HEK293 (cell line): Measurements from ENCODE around the gene GAL3ST3.
A peak's percentile ranks its signal among the peaks of the same experiment; 100 is the strongest.

Experiments used
- GLIS1 ChIP-seq: fragments of 450-650 bp; formaldehyde crosslinking; IDR thresholded peaks from 2 replicates; pipeline ENCODE4 v1.5.1; 2016; ENCODE audit warnings: missing biosample characterization, missing genetic modification characterization
- INSM2 ChIP-seq: fragments of 450-650 bp; formaldehyde crosslinking; IDR thresholded peaks from 2 replicates; pipeline ENCODE4 v1.5.1; 2016; ENCODE audit warnings: missing biosample characterization, missing genetic modification characterization
- KLF8 ChIP-seq: fragments of 450-650 bp; formaldehyde crosslinking; IDR thresholded peaks from 2 replicates; pipeline ENCODE4 v1.5.1; 2016; ENCODE audit warnings: missing biosample characterization, missing genetic modification characterization
- MZF1 ChIP-seq: fragments of 450-650 bp; formaldehyde crosslinking; IDR thresholded peaks from 2 replicates; pipeline ENCODE4 v1.5.1; 2017; ENCODE audit warnings: missing biosample characterization, missing genetic modification characterization, borderline replicate concordance
- PRDM1 ChIP-seq: fragments of 450-650 bp; formaldehyde crosslinking; IDR thresholded peaks from 2 replicates; pipeline ENCODE4; 2016; ENCODE audit warnings: missing biosample characterization, missing genetic modification characterization
- PRDM2 ChIP-seq: fragments of 450-650 bp; formaldehyde crosslinking; IDR thresholded peaks from 2 replicates; pipeline ENCODE4 v1.5.1; 2016; ENCODE audit warnings: missing biosample characterization, missing genetic modification characterization, borderline replicate concordance
- TRIM28 ChIP-seq: IDR thresholded peaks from 2 replicates; pipeline ENCODE4 v1.6.1; 2011; ENCODE audit warnings: low read length, control low read depth, borderline replicate concordance
- YY2 ChIP-seq: fragments of 450-650 bp; formaldehyde crosslinking; IDR thresholded peaks from 2 replicates; pipeline ENCODE4 v1.5.1; 2016; ENCODE audit warnings: missing biosample characterization, missing genetic modification characterization
- ZBTB17 ChIP-seq: fragments of 450-650 bp; formaldehyde crosslinking; IDR thresholded peaks from 2 replicates; pipeline ENCODE4 v1.5.1; 2016; ENCODE audit warnings: missing biosample characterization, missing genetic modification characterization
- ZNF10 ChIP-seq: fragments of 450-650 bp; formaldehyde crosslinking; IDR thresholded peaks from 2 replicates; pipeline ENCODE4 v1.5.1; 2017; ENCODE audit warnings: missing biosample characterization, missing genetic modification characterization
- ZNF146 ChIP-seq: fragments of 450-650 bp; formaldehyde crosslinking; IDR thresholded peaks from 2 replicates; pipeline ENCODE4 v1.5.1; 2016; ENCODE audit warnings: missing biosample characterization, missing genetic modification characterization
- ZNF248 ChIP-seq: fragments of 450-650 bp; formaldehyde crosslinking; IDR thresholded peaks from 2 replicates; pipeline ENCODE4 v1.5.1; 2017; ENCODE audit warnings: missing biosample characterization, missing genetic modification characterization
- ZNF529 ChIP-seq: fragments of 450-650 bp; formaldehyde crosslinking; IDR thresholded peaks from 2 replicates; pipeline ENCODE4 v1.5.1; 2017; ENCODE audit warnings: missing genetic modification characterization, missing biosample characterization; ENCODE audit not compliant: insufficient replicate concordance
- ZNF621 ChIP-seq: fragments of 450-650 bp; formaldehyde crosslinking; IDR thresholded peaks from 2 replicates; pipeline ENCODE4 v1.5.1; 2017; ENCODE audit warnings: missing biosample characterization, missing genetic modification characterization
- ZNF623 ChIP-seq: fragments of 450-650 bp; formaldehyde crosslinking; IDR thresholded peaks from 2 replicates; pipeline ENCODE4 v1.5.1; 2016; ENCODE audit warnings: missing biosample characterization, missing genetic modification characterization
- ZNF670 ChIP-seq: fragments of 450-650 bp; formaldehyde crosslinking; IDR thresholded peaks from 2 replicates; pipeline ENCODE4 v1.5.1; 2016; ENCODE audit warnings: missing biosample characterization, missing genetic modification characterization, low read depth
- ZNF747 ChIP-seq: fragments of 450-650 bp; formaldehyde crosslinking; IDR thresholded peaks from 2 replicates; pipeline ENCODE4 v1.5.1; 2016; ENCODE audit warnings: missing biosample characterization, missing genetic modification characterization
- ZNF76 ChIP-seq: fragments of 450-650 bp; formaldehyde crosslinking; IDR thresholded peaks from 2 replicates; pipeline ENCODE4; 2016; ENCODE audit warnings: low read depth, missing biosample characterization, missing genetic modification characterization, borderline replicate concordance
- ZNF776 ChIP-seq: fragments of 450-650 bp; formaldehyde crosslinking; IDR thresholded peaks from 2 replicates; pipeline ENCODE4 v1.5.0; 2017; ENCODE audit warnings: missing biosample characterization, missing genetic modification characterization, borderline replicate concordance
- TF ChIP-seq, protein P1 (sequence below): fragments of 450-650 bp; formaldehyde crosslinking; IDR thresholded peaks from 2 replicates; pipeline ENCODE4 v1.5.1; 2016; ENCODE audit warnings: missing biosample characterization, missing genetic modification characterization, borderline replicate concordance
- TF ChIP-seq, protein P2 (sequence below): fragments of 450-650 bp; formaldehyde crosslinking; conservative IDR thresholded peaks from 2 replicates; pipeline ENCODE4 v1.5.1; 2016; ENCODE audit warnings: low read depth, missing biosample characterization, missing genetic modification characterization
- TF ChIP-seq, protein P3 (sequence below): fragments of 450-650 bp; formaldehyde crosslinking; IDR thresholded peaks from 2 replicates; pipeline ENCODE4 v1.5.1; 2017; ENCODE audit warnings: missing biosample characterization, missing genetic modification characterization

The GAL3ST3 gene

DNA sequence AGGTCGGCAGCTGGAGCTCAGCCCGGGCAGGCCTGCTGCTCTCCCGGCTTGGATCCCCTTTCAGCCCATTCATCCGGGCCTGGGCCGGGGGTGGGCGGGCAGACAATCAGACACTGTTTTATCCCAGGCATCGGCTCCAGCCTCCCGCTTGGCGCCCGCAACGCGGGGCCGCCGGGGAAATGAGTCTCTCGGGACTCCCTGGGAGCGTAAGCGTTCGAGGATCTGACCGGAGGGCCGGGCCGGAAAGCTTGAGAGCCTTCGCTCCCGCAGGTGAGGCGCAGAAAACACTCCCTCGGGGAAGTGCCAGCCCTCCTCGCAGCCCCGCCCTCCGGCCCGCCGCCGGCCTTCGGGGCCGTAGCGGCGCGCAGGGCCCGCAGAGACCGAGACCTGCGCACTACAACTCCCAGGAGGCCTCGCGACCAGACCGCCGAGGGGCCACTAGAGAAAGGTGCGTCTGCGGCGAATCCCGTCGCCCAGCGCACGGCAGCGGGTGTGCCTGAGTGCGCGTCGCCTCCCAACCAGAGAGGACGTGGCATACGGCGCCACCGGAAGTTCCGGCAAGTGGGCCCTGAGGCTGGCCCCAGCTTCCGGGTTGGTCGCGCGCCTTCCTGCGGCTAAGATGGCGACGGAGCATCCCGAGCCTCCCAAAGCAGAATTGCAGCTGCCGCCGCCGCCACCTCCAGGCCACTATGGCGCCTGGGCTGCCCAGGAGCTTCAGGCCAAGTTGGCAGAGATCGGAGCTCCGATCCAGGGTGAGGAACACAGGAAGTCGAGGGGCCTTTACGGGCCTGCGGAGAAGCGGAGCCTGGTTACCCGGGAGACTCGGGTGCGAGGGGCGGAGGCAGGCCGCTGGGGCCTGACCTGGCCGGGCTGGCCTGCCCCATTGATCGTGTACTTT is 3.1 kb upstream of the GAL3ST3 start, which contains the start of gene SF3B2 (continued):
- TF ChIP-seq INSM2 (tag by site-specific recombination) (peak; percentile 19; the same call in 1 of the 2 replicates), ZNF248 (tag by site-specific recombination) (no peak), ZNF621 (tag by site-specific recombination) (no peak), ZNF76 (tag by site-specific recombination) (peak; percentile 94), ZNF747 (tag by site-specific recombination) (no peak), PRDM1 (no peak), GLIS1 (tag by site-specific recombination) (peak; percentile 85), TRIM28 (no peak), ZNF10 (no peak), MZF1 (tag by site-specific recombination) (no peak), KLF8 (tag by site-specific recombination) (peak; percentile 59; the same call in 1 of the 2 replicates), ZNF776 (no peak), ZBTB17 (peak; percentile 91), YY2 (tag by site-specific recombination) (peak; percentile 84), PRDM2 (tag by site-specific recombination) (no peak), ZNF529 (tag by site-specific recombination) (no peak), ZNF146 (tag by site-specific recombination) (no peak), ZNF623 (tag by site-specific recombination) (no peak), ZNF670 (tag by site-specific recombination) (no peak)
- TF ChIP-seq, protein P1, sequence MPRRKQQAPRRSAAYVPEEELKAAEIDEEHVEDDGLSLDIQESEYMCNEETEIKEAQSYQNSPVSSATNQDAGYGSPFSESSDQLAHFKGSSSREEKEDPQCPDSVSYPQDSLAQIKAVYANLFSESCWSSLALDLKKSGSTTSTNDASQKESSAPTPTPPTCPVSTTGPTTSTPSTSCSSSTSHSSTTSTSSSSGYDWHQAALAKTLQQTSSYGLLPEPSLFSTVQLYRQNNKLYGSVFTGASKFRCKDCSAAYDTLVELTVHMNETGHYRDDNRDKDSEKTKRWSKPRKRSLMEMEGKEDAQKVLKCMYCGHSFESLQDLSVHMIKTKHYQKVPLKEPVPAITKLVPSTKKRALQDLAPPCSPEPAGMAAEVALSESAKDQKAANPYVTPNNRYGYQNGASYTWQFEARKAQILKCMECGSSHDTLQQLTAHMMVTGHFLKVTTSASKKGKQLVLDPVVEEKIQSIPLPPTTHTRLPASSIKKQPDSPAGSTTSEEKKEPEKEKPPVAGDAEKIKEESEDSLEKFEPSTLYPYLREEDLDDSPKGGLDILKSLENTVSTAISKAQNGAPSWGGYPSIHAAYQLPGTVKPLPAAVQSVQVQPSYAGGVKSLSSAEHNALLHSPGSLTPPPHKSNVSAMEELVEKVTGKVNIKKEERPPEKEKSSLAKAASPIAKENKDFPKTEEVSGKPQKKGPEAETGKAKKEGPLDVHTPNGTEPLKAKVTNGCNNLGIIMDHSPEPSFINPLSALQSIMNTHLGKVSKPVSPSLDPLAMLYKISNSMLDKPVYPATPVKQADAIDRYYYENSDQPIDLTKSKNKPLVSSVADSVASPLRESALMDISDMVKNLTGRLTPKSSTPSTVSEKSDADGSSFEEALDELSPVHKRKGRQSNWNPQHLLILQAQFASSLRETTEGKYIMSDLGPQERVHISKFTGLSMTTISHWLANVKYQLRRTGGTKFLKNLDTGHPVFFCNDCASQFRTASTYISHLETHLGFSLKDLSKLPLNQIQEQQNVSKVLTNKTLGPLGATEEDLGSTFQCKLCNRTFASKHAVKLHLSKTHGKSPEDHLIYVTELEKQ (tag by site-specific recombination): no peak
- TF ChIP-seq, protein P2, sequence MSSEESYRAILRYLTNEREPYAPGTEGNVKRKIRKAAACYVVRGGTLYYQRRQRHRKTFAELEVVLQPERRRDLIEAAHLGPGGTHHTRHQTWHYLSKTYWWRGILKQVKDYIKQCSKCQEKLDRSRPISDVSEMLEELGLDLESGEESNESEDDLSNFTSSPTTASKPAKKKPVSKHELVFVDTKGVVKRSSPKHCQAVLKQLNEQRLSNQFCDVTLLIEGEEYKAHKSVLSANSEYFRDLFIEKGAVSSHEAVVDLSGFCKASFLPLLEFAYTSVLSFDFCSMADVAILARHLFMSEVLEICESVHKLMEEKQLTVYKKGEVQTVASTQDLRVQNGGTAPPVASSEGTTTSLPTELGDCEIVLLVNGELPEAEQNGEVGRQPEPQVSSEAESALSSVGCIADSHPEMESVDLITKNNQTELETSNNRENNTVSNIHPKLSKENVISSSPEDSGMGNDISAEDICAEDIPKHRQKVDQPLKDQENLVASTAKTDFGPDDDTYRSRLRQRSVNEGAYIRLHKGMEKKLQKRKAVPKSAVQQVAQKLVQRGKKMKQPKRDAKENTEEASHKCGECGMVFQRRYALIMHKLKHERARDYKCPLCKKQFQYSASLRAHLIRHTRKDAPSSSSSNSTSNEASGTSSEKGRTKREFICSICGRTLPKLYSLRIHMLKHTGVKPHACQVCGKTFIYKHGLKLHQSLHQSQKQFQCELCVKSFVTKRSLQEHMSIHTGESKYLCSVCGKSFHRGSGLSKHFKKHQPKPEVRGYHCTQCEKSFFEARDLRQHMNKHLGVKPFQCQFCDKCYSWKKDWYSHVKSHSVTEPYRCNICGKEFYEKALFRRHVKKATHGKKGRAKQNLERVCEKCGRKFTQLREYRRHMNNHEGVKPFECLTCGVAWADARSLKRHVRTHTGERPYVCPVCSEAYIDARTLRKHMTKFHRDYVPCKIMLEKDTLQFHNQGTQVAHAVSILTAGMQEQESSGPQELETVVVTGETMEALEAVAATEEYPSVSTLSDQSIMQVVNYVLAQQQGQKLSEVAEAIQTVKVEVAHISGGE: peak; percentile 96
- TF ChIP-seq, protein P3, sequence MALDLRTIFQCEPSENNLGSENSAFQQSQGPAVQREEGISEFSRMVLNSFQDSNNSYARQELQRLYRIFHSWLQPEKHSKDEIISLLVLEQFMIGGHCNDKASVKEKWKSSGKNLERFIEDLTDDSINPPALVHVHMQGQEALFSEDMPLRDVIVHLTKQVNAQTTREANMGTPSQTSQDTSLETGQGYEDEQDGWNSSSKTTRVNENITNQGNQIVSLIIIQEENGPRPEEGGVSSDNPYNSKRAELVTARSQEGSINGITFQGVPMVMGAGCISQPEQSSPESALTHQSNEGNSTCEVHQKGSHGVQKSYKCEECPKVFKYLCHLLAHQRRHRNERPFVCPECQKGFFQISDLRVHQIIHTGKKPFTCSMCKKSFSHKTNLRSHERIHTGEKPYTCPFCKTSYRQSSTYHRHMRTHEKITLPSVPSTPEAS (tag by site-specific recombination): no peak
